ENCODE data around the gene MPDZ.

Gene MPDZ

GRCh38 chr9:13149454-13149853 lies 130.0 kb downstream of the MPDZ start:
- TF ChIP-seq, protein P1, sequence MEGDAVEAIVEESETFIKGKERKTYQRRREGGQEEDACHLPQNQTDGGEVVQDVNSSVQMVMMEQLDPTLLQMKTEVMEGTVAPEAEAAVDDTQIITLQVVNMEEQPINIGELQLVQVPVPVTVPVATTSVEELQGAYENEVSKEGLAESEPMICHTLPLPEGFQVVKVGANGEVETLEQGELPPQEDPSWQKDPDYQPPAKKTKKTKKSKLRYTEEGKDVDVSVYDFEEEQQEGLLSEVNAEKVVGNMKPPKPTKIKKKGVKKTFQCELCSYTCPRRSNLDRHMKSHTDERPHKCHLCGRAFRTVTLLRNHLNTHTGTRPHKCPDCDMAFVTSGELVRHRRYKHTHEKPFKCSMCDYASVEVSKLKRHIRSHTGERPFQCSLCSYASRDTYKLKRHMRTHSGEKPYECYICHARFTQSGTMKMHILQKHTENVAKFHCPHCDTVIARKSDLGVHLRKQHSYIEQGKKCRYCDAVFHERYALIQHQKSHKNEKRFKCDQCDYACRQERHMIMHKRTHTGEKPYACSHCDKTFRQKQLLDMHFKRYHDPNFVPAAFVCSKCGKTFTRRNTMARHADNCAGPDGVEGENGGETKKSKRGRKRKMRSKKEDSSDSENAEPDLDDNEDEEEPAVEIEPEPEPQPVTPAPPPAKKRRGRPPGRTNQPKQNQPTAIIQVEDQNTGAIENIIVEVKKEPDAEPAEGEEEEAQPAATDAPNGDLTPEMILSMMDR (conservative IDR thresholded peaks at IDR 0.05; ENCODE audit: low read depth, low read length), result no peak
- Histone ChIP-seq H3K4me2 (no peak overlapping the region), H3K36me3 (ENCODE audit: insufficient read depth) (no peaks in the 10 kb centered on the region), H3K9ac (no peak overlapping the region), H2AFZ (ENCODE audit: low read depth) (no peak overlapping the region), H3K27me3 (ENCODE audit: insufficient read depth, low read depth) (no peaks in the 10 kb centered on the region), H4K20me1 (ENCODE audit: insufficient read depth) (no peaks in the 10 kb centered on the region), H3K4me1 (ENCODE audit: low read depth, poor library complexity, severe bottlenecking) (peaks cover 2% of the 10 kb centered on the region), H3K27ac (no peak overlapping the region), H3K4me3 (IDR thresholded peaks at IDR 0.05; ENCODE audit: insufficient read depth, low read depth, low read length) (no peak overlapping the region), H3K79me2 (ENCODE audit: insufficient read depth, low read depth) (no peaks in the 10 kb centered on the region)

GRCh38 chr9:13146840-13147239 lies 132.7 kb downstream of the MPDZ start:
- Histone ChIP-seq H3K79me2 (ENCODE audit: insufficient read depth, low read depth) (no peaks in the 10 kb centered on the region), H3K4me3 (IDR thresholded peaks at IDR 0.05; ENCODE audit: insufficient read depth, low read depth, low read length) (no peak overlapping the region), H2AFZ (ENCODE audit: low read depth) (no peak overlapping the region), H3K27ac (no peak overlapping the region), H3K4me2 (no peak overlapping the region), H3K36me3 (ENCODE audit: insufficient read depth) (no peaks in the 10 kb centered on the region), H4K20me1 (ENCODE audit: insufficient read depth) (no peaks in the 10 kb centered on the region), H3K4me1 (ENCODE audit: low read depth, poor library complexity, severe bottlenecking) (no peaks in the 10 kb centered on the region), H3K27me3 (ENCODE audit: insufficient read depth, low read depth) (no peaks in the 10 kb centered on the region), H3K9ac (no peak overlapping the region)
- TF ChIP-seq, protein P1 (conservative IDR thresholded peaks at IDR 0.05; ENCODE audit: low read depth, low read length), result no peak

DNA sequence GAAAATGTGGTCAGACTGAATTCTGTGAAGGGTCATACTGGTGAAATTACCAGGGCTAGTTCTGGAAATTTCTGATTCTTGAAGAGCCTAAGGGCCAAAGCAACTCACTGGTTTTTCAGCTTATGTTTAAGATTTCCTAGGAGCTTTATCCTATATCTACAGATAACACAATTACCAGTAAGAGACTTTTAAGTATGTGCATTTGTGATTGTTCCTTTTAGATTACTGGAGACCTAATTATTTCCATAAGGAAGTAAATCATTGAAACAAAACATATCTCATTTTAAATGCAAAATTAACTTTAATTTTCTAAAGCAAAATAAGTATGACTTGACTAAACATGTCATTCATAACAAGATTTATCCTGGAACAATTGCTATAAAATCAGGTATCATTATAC lies 134.2 kb downstream of the MPDZ start:
- Histone ChIP-seq H3K4me2 (no peak overlapping the region), H3K27me3 (ENCODE audit: insufficient read depth, low read depth) (no peaks in the 10 kb centered on the region), H3K9ac (no peak overlapping the region), H3K27ac (no peak overlapping the region), H3K4me1 (ENCODE audit: low read depth, poor library complexity, severe bottlenecking) (no peaks in the 10 kb centered on the region), H2AFZ (ENCODE audit: low read depth) (no peak overlapping the region), H3K36me3 (ENCODE audit: insufficient read depth) (no peaks in the 10 kb centered on the region), H4K20me1 (ENCODE audit: insufficient read depth) (no peaks in the 10 kb centered on the region), H3K79me2 (ENCODE audit: insufficient read depth, low read depth) (no peaks in the 10 kb centered on the region), H3K4me3 (IDR thresholded peaks at IDR 0.05; ENCODE audit: insufficient read depth, low read depth, low read length) (no peak overlapping the region)
- TF ChIP-seq, protein P1 (conservative IDR thresholded peaks at IDR 0.05; ENCODE audit: low read depth, low read length), result no peak

- H3K4me3 ChIP-seq (IDR thresholded peaks at IDR 0.05; ENCODE audit: insufficient read depth, low read depth, low read length), result no peak overlapping the region
- H3K9ac ChIP-seq, result no peak overlapping the region
- H3K36me3 ChIP-seq (ENCODE audit: insufficient read depth), result no peaks in the 10 kb centered on the region
- H3K79me2 ChIP-seq (ENCODE audit: insufficient read depth, low read depth), result no peaks in the 10 kb centered on the region
- no peak overlapping the region for H3K27ac ChIP-seq
- H4K20me1 ChIP-seq (ENCODE audit: insufficient read depth), result no peaks in the 10 kb centered on the region
- H2AFZ ChIP-seq (ENCODE audit: low read depth), result no peak overlapping the region
- H3K27me3 ChIP-seq (ENCODE audit: insufficient read depth, low read depth), result no peaks in the 10 kb centered on the region
- no peak overlapping the region for H3K4me2 ChIP-seq
- no peaks in the 10 kb centered on the region for H3K4me1 ChIP-seq (ENCODE audit: low read depth, poor library complexity, severe bottlenecking)
- TF ChIP-seq, protein P1 (conservative IDR thresholded peaks at IDR 0.05; ENCODE audit: low read depth, low read length), result no peak
These were observed 135.2 kb downstream of the MPDZ start for GRCh38 chr9:13144166-13144775.
